GM21576 (cell line): ENCODE data around the gene RASGRF1.
"Not testable (repeated sequence)": the region's sequence is repeated elsewhere in the genome, so short reads cannot be mapped to it uniquely, and the experiment has no call there.

Experiments
- ATAC-seq: cut with Tn5 transposase; IDR thresholded peaks from one replicate; pipeline ENCODE4 v1.9.1; 2021; ENCODE audit warnings: mild to moderate bottlenecking, moderate library complexity; ENCODE audit not compliant: unreplicated experiment

RASGRF1 gene

GRCh38 chr15:79009379-79009778 is 81.2 kb downstream of the RASGRF1 start:
- no peak for ATAC-seq

- ATAC-seq, result no peak
Observed at GRCh38 chr15:79008659-79009058, 81.9 kb downstream of the RASGRF1 start.

DNA sequence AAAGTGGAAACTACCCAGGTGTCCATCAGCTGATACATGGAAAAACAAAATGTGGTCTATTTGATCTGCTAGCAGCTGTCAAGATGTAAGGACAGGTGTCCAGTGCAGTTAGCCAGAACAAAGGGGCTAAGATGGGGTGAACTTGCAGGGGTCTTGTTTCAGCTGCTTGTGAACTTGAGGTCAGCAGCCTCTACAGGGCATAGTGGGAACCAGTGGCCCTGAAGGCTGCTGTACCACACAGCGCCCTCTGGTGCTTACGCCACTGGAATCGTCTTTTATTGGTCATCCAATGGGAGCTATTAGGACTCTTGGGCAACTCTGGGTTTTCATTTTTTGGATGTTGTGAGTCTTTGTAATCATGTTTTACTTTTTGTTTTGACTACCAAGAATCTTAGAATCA is 83.5 kb downstream of the RASGRF1 start:
- ATAC-seq, result no peak

GRCh38 chr15:79006071-79006470 is 84.5 kb downstream of the RASGRF1 start:
- ATAC-seq, result no peak

DNA sequence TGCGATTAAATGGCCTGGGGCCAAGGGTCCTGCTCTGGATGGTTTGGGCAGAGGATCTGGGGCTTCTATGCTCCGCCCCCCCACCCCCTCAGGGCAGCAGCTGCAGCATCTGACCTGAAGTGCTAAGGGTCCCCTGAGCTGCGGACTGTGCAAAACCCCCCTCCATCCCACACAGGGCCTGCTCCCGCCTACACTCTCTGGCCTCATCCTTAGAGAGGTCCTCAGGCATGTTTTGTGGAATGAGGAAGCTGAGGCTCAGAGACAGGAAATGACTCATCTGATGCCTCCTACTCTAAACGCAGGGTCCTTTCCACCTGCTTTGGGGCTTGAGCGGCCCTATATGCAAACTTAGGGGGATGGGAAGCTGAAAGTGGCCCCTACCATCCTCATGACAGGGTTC is 86.2 kb downstream of the RASGRF1 start:
- ATAC-seq, result peak; percentile 89

GRCh38 chr15:79003896-79004295 is 86.7 kb downstream of the RASGRF1 start:
- ATAC-seq, result no peak

DNA sequence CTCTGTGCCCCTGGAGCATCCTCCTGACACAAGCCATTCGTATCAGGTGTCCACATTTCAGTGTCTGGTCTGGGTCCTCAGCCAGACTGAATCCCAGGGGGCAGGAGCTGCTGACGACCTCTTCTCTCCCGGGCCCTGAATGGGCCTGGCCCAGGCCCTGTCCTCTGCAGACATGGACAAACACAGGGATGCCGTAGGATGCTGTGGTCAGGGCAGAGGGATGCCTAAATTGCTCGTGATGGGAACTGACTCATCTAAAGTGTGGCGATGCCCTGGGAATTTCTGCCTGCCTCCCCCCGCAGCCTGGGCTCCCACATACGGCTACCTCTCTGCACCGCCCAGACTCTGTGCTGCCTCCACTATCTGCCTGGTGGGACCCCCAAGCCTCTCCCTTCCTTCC is 87.3 kb downstream of the RASGRF1 start:
- ATAC-seq, result no peak

DNA sequence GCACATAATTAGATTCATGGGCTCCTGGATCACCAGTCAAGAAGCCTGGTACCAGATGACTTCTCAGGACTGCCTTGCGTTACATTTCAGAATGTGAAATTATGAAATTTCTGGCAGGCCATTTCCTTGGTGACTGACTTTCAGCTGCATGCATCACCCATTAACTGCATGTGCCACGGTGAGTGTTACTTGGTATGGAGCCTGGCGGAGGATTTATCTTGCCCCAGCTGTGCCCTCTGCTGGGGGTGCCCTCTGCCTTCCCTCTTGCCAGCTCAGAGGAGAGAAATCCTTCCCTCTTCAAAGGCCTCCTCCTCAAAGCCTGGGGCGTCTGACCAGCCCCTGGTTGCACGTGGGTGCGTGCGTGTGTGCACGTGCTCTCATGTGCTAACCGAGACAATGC is 88.0 kb downstream of the RASGRF1 start:
- ATAC-seq, result no peak

DNA sequence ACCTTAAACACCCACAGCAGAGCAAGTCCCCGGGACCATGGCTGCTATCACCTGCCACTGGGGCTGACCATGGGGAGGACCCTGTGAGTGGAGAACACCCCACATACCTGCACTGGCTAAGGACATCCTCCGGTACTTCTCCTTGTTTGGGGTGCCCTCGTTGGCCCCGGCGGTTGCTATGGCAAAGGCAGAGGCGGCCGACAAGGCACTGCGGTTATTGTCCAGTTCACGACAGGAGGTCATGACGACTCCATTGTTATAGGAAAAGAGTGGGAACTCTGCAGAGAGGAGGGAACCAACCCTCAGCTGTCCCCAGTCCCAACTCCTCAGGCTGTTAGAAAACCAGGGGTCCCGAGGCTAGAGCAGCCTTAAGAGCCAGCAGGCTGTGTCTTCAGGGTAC is 90.9 kb downstream of the RASGRF1 start:
- no peak for ATAC-seq

DNA sequence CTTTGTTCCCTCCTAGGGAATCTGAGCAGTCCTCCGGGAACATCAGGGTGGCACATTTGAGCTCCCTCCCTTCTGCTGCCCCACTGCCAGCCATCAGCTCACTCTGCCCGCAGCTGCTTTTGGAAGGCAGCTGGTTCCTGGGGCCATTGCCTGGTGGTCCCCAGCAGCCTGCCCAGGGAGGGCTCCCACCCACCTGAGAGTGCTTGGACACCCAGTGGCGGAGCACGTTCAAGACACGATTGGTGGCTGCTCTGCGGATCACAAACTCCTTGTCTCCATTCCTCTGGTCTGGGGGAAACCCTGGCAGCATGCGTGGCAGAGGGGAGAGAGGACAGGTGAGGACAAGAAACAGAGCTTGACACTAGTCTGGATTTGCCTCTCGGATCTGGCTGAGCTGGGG is 92.1 kb downstream of the RASGRF1 start:
- ATAC-seq, result no peak

GRCh38 chr15:78997981-78998499 is 92.5 kb downstream of the RASGRF1 start:
- ATAC-seq, result no peak

- no peak for ATAC-seq
Observed at GRCh38 chr15:78996894-78997275, 93.7 kb downstream of the RASGRF1 start.

DNA sequence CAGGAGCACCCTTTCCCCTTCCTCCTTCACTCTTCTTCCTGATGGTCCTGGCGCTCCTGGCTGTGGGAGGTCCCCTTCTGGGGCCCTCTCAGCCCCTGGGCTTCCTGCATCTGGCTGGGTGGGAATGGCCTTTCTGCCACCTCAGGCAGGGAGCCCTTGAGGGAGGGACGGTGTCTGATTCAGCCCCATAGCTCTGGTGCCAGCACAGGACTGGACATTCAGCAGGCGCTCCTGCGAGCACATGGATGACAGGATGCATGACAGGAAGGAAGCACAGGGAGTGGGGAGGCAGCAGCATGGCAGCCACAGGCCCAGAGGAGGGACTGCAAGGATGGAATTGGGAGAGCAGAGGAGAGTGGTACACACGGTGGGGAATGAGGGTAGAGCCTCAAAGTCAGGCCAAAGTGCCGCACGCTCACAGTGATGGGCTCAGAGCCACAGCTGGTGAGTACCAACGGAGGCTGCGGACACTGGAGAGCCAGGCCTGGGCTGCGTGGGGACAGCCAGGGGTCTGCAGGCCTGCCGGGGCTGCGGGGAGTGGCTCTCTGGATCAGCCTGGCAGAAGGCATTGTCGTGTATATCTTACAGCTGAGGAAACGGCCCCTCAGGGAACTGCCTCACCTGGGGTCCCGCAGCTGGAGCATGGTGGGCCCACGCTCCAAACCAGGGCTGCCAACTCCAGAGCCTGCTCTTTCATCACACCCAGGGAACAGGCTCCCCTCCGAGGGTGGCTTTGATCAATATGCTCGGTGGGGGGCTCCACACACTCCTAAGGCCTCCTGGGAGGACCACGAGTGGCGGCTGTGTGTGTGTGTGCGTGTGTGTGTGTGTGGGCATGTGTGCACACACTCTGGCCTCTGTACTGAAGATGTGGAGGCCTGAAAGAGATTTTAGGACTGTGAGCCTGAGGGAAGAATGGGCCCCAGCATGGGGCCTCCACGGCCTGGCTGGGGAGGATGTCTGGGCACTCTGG is 94.4 kb downstream of the RASGRF1 start:
- no peak for ATAC-seq

GRCh38 chr15:78995161-78995560 is 95.4 kb downstream of the RASGRF1 start:
- ATAC-seq, result not testable (repeated sequence)

GRCh38 chr15:78993931-78994530 is 96.5 kb downstream of the RASGRF1 start:
- no peak for ATAC-seq

- no peak for ATAC-seq
Observed at GRCh38 chr15:78993257-78993930, 97.2 kb downstream of the RASGRF1 start.

DNA sequence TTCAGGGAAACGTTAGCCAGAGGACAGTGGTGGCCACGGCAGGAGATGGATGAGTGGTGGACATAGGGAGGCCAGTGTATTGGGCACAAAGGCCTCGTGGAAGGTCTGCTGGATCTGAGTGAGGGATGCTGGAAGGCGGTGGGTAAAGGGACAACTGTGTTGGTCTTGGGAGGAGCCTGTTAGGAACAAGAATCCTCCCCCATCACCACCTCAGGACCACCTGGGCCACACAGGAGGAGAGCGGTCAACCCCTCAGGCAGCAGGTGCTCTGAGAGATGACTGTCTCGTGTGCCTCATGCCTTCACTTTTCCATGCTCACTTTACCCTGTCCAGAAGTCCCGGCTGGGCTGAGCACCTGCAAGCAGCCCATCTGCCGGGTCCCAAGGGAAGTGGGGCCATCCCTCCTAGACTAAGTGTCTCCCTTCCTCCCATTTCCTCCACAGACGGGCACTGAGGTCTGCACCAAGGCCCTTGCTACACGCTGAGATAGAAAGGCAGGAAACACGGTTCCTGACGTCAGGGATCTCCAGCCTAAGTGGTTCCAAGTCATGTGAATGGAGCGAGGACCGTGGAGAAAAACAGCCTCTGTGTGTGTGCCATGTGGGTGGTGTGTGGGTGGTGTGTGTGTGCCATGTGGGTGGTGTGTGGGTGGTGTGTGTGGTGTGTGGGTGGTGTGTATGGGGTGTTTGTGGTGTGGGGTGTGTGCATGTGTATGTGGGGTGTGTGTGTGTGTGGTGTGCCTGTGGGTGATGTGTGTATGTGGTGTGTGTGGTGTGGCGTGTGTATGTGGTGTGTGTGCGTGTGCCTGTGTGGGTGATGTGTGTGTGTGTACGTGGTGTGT is 97.9 kb downstream of the RASGRF1 start:
- no peak for ATAC-seq

DNA sequence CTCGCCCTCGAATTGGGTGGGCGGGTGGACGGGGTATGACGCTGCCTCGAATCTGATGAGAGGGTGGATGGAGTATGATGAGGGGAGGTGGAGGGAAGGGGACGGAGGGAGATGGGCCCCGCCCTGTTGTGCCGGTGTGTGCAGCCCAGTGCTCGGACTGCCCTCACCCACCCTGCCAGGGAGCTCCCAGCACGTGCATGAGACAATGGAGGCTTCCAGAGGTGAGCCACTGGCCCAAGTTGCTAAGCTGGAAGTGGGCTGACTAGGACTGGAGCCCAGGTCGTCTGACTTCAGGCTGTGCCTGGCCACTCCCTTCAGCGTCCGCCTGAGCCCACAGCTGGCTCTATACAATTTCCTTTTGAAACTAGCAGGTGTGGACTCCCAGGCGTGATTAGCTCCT is 98.7 kb downstream of the RASGRF1 start:
- ATAC-seq, result no peak

- ATAC-seq, result no peak
Observed at GRCh38 chr15:78991476-78991875, 99.1 kb downstream of the RASGRF1 start.

- ATAC-seq, result no peak
Observed at GRCh38 chr15:78990278-78990677, 100.3 kb downstream of the RASGRF1 start.
